Mesothelial cell of epicardium (in vitro differentiated cells): Measurements from ENCODE around the gene THAP10. TPM values are rescaled to one million over a fixed set of nuclear protein-coding genes. Genes with fewer than 3 reads are reported as not detected.
"Not testable (repeated sequence)": the region's sequence is repeated elsewhere in the genome, so short reads cannot be mapped to it uniquely, and the experiment has no call there.

Experiments used
- DNase-seq, 2 experiments: peaks; one replicate each; pipeline ENCODE4 v3.0.0; 2021; ENCODE audit warnings: low spot score in 2 of 2; ENCODE audit not compliant: unreplicated experiment in 2 of 2
- H3K27ac Mint-ChIP-seq: 2 replicates; pipeline ENCODE4 v1.8.0; 2021; ENCODE audit warnings: mixed read lengths
- H3K27me3 Mint-ChIP-seq: 2 replicates; pipeline ENCODE4 v1.8.0; 2021; ENCODE audit warnings: low read depth, mixed read lengths
- H3K36me3 Mint-ChIP-seq: 2 replicates; pipeline ENCODE4 v1.8.0; 2021; ENCODE audit warnings: mixed read lengths
- H3K4me1 Mint-ChIP-seq: 2 replicates; pipeline ENCODE4 v1.8.0; 2021; ENCODE audit warnings: mixed read lengths
- H3K4me3 Mint-ChIP-seq: 2 replicates; pipeline ENCODE4 v1.8.0; 2021; ENCODE audit warnings: mild to moderate bottlenecking, moderate library complexity, mixed read lengths
- H3K9me3 Mint-ChIP-seq: 2 replicates; pipeline ENCODE4 v1.8.0; 2021; ENCODE audit warnings: mixed read lengths
- CTCF ChIP-seq: fragments of 200-600 bp; sonication (generic); IDR thresholded peaks from one replicate; pipeline ENCODE4 v1.5.0; 2021; ENCODE audit warnings: antibody characterized with exemption; ENCODE audit not compliant: unreplicated experiment
- total RNA-seq: library from RNA; stranded (reverse); gene quantifications from 3 replicates; pipeline ENCODE4 v1.2.1, GENCODE V29; 2021

Gene THAP10
- total RNA-seq, 1 donor from 2014 or later = 2.9 TPM

- no peak for DNase-seq
- Mint-ChIP-seq H3K9me3 (peaks cover 18% of the 10 kb centered on the region), H3K36me3 (peaks cover 19% of the 10 kb centered on the region), H3K4me3 (no peak overlapping the region), H3K27ac (no peak overlapping the region), H3K4me1 (peaks cover 15% of the 10 kb centered on the region), H3K27me3 (no peaks in the 10 kb centered on the region)
- TF ChIP-seq CTCF = no peak
Measured at GRCh38 chr15:70931821-70932220, 39.6 kb upstream of the THAP10 start.

DNA sequence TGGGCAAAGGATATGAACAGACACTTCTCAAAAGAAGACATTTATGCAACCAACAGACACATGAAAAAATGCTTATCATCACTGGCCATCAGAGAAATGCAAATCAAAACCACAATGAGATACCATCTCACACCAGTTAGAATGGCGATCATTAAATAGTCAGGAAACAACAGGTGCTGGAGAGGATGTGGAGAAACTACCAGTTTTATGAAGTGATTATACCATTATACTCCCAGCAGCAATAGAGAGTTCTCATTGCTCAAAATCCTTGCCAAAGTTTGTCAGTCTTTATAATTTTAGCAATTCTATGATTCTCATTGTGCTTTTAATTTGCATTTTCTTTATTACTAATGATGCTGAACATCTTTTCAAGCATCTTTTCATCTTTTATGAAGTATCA, 34.7 kb upstream of the THAP10 start:
- Mint-ChIP-seq H3K9me3 (peaks cover 23% of the 10 kb centered on the region), H3K36me3 (peaks cover 26% of the 10 kb centered on the region)
- H3K4me3 Mint-ChIP-seq, H3K4me1 Mint-ChIP-seq, H3K27me3 Mint-ChIP-seq, DNase-seq, H3K27ac Mint-ChIP-seq: not testable (repeated sequence)

GRCh38 chr15:70923311-70924080, 31.3 kb upstream of the THAP10 start:
- H3K36me3 Mint-ChIP-seq = peaks cover 14% of the 10 kb centered on the region
- H3K27me3 Mint-ChIP-seq = no peaks in the 10 kb centered on the region
- H3K4me3 Mint-ChIP-seq = no peak overlapping the region
- DNase-seq = no peak
- TF ChIP-seq CTCF = no peak
- no peaks in the 10 kb centered on the region for H3K4me1 Mint-ChIP-seq
- no peak overlapping the region for H3K27ac Mint-ChIP-seq
- peaks cover 11% of the 10 kb centered on the region for H3K9me3 Mint-ChIP-seq

GRCh38 chr15:70922119-70922518, 29.9 kb upstream of the THAP10 start:
- Mint-ChIP-seq H3K4me3 (no peak overlapping the region), H3K4me1 (no peaks in the 10 kb centered on the region), H3K27ac (no peak overlapping the region), H3K9me3 (peaks cover 6% of the 10 kb centered on the region), H3K36me3 (peaks cover 10% of the 10 kb centered on the region), H3K27me3 (no peaks in the 10 kb centered on the region)
- DNase-seq = no peak
- no peak for TF ChIP-seq CTCF

GRCh38 chr15:70920981-70921696, 28.9 kb upstream of the THAP10 start:
- no peak overlapping the region for H3K27ac Mint-ChIP-seq
- peaks cover 6% of the 10 kb centered on the region for H3K9me3 Mint-ChIP-seq
- no peak for DNase-seq
- no peak overlapping the region for H3K4me3 Mint-ChIP-seq
- peaks cover 5% of the 10 kb centered on the region for H3K36me3 Mint-ChIP-seq
- no peaks in the 10 kb centered on the region for H3K4me1 Mint-ChIP-seq
- no peaks in the 10 kb centered on the region for H3K27me3 Mint-ChIP-seq
- no peak for TF ChIP-seq CTCF

- Mint-ChIP-seq H3K4me1 (no peaks in the 10 kb centered on the region), H3K36me3 (peaks cover 7% of the 10 kb centered on the region), H3K4me3 (no peak overlapping the region)
Measured at GRCh38 chr15:70917955-70918354, 25.7 kb upstream of the THAP10 start.

More at GRCh38 chr15:70917955-70918354, 25.7 kb upstream of the THAP10 start:
- TF ChIP-seq CTCF = no peak
- H3K27me3 Mint-ChIP-seq = no peaks in the 10 kb centered on the region
- no peak for DNase-seq
- H3K27ac Mint-ChIP-seq = no peak overlapping the region
- peaks cover 6% of the 10 kb centered on the region for H3K9me3 Mint-ChIP-seq
